GM23338 (cell line): ENCODE results near the gene HBS1L. TPM values are rescaled to one million over a fixed set of nuclear protein-coding genes. Genes with fewer than 3 reads are reported as not detected.

Source experiments
- ATAC-seq: fragments of 200-7000 bp; cut with Tn5 transposase; 3 replicates; pipeline ENCODE4 v1.9.1; 2020
- DNase-seq: peaks from one replicate; pipeline ENCODE4 v3.0.0-alpha.2; 2015; ENCODE audit warnings: low spot score
- H2AFZ ChIP-seq: fragments of 200-600 bp; sonication (generic); 2 replicates; pipeline ENCODE4 v1.8.0; 2016; ENCODE audit warnings: antibody characterized with exemption, mild to moderate bottlenecking, moderate library complexity
- H3F3A ChIP-seq: fragments of 200-600 bp; sonication (generic); replicated peaks from 2 replicates; pipeline ENCODE4 v1.8.0; 2017; ENCODE audit warnings: antibody characterized with exemption, mixed run types, low read depth
- H3K27ac ChIP-seq: fragments of 200-600 bp; sonication (generic); 2 replicates; pipeline ENCODE4 v1.6.1; 2016; ENCODE audit warnings: low read depth
- H3K27me3 ChIP-seq: fragments of 200-600 bp; sonication (generic); 2 replicates; pipeline ENCODE4 v1.8.0; 2016; ENCODE audit warnings: mild to moderate bottlenecking, mixed run types, moderate library complexity; ENCODE audit not compliant: insufficient read depth
- H3K36me3 ChIP-seq: fragments of 200-600 bp; sonication (generic); 2 replicates; pipeline ENCODE4 v1.8.0; 2016; ENCODE audit warnings: mild to moderate bottlenecking; ENCODE audit not compliant: insufficient read depth
- H3K4me1 ChIP-seq: fragments of 200-600 bp; sonication (generic); 2 replicates; pipeline ENCODE4 v1.8.0; 2016; ENCODE audit warnings: mild to moderate bottlenecking, moderate library complexity; ENCODE audit not compliant: insufficient read depth
- H3K4me2 ChIP-seq: fragments of 200-600 bp; sonication (generic); 2 replicates; pipeline ENCODE4 v1.7.1; 2017; ENCODE audit warnings: mixed run types
- H3K4me3 ChIP-seq: fragments of 200-600 bp; sonication (generic); 2 replicates; pipeline ENCODE4 v1.6.1; 2016; ENCODE audit warnings: mixed run types
- H3K79me2 ChIP-seq: fragments of 200-600 bp; sonication (generic); replicated peaks from 2 replicates; pipeline ENCODE4 v1.8.0; 2017; ENCODE audit warnings: mild to moderate bottlenecking; ENCODE audit not compliant: insufficient read depth
- H3K9me2 ChIP-seq: fragments of 200-600 bp; sonication (generic); 2 replicates; pipeline ENCODE4 v1.8.0; 2017; ENCODE audit not compliant: insufficient read depth
- H4K20me1 ChIP-seq: fragments of 200-600 bp; sonication (generic); replicated peaks from 2 replicates; pipeline ENCODE4 v1.8.0; 2017; ENCODE audit warnings: mild to moderate bottlenecking; ENCODE audit not compliant: insufficient read depth
- H3K27ac Mint-ChIP-seq: 2 replicates; pipeline ENCODE4 v1.8.0; 2020; ENCODE audit warnings: inconsistent platforms, mild to moderate bottlenecking, moderate library complexity, mixed read lengths
- H3K27me3 Mint-ChIP-seq: 3 replicates; pipeline ENCODE4 v1.8.0; 2022; ENCODE audit warnings: low read depth, mild to moderate bottlenecking, moderate library complexity, mixed read lengths, inconsistent platforms; ENCODE audit not compliant: insufficient read depth, poor library complexity
- H3K36me3 Mint-ChIP-seq: 3 replicates; pipeline ENCODE4 v1.8.0; 2021; ENCODE audit warnings: low read depth, mild to moderate bottlenecking, inconsistent platforms, moderate library complexity, mixed read lengths
- H3K4me1 Mint-ChIP-seq: 3 replicates; pipeline ENCODE4 v1.8.0; 2020; ENCODE audit warnings: mild to moderate bottlenecking, inconsistent platforms, mixed read lengths
- H3K4me3 Mint-ChIP-seq: 3 replicates; pipeline ENCODE4 v1.8.0; 2021; ENCODE audit warnings: moderate library complexity, mild to moderate bottlenecking, inconsistent platforms, mixed read lengths
- H3K9me3 Mint-ChIP-seq: 3 replicates; pipeline ENCODE4 v1.8.0; 2020; ENCODE audit warnings: moderate library complexity, mild to moderate bottlenecking, inconsistent platforms, mixed read lengths
- CREB1 ChIP-seq: fragments of 250-450 bp; sonication (Bioruptor Pico); IDR thresholded peaks from 2 replicates; pipeline ENCODE4 v1.5.0; 2020; ENCODE audit warnings: low read depth, mild to moderate bottlenecking, moderate library complexity
- CTCF ChIP-seq, 2 experiments: fragments of 200-600 bp in 1 of 2; sonication (generic) in 1 of 2; conservative IDR thresholded peaks; 2 replicates each; pipeline versions ENCODE4 v1.5.1 to v1.6.1; 2016 to 2017; ENCODE audit warnings: antibody characterized with exemption in 2 of 2, low read depth in 2 of 2, mild to moderate bottlenecking in 2 of 2, moderate library complexity in 1 of 2
- EZH2 ChIP-seq: fragments of 200-600 bp; sonication (generic); IDR thresholded peaks from one replicate; pipeline ENCODE4 v1.8.0; 2017; ENCODE audit warnings: antibody characterized with exemption, mild to moderate bottlenecking, low read depth; ENCODE audit not compliant: unreplicated experiment
- EZH2phosphoT487 ChIP-seq: fragments of 200-600 bp; sonication (generic); IDR thresholded peaks from one replicate; pipeline ENCODE4 v1.8.1; 2018; ENCODE audit warnings: antibody characterized with exemption; ENCODE audit not compliant: unreplicated experiment
- JUNB ChIP-seq: IDR thresholded peaks from one replicate; pipeline ENCODE4 v1.6.1; 2016; ENCODE audit warnings: antibody characterized with exemption; ENCODE audit not compliant: unreplicated experiment
- NANOG ChIP-seq: IDR thresholded peaks from 2 replicates; pipeline ENCODE4 v1.6.1; 2016; ENCODE audit warnings: antibody characterized with exemption, borderline replicate concordance
- STAT1 ChIP-seq: IDR thresholded peaks from one replicate; pipeline ENCODE4 v1.6.1; 2016; ENCODE audit warnings: antibody characterized with exemption; ENCODE audit not compliant: unreplicated experiment
- ZNF114 ChIP-seq: fragments of 250-450 bp; sonication (Bioruptor Pico); IDR thresholded peaks from 2 replicates; pipeline ENCODE4 v1.5.0; 2020; ENCODE audit warnings: mild to moderate bottlenecking, moderate library complexity
- ZNF462 ChIP-seq: fragments of 250-450 bp; sonication (Bioruptor Pico); IDR thresholded peaks from 2 replicates; pipeline ENCODE4 v1.5.0; 2020; ENCODE audit warnings: mild to moderate bottlenecking, moderate library complexity
- polyA plus RNA-seq: library from polyadenylated mRNA; unstranded; fragments of >200 nt; fragmentation: Nextera tagmentation; extraction: Ambion mirVana; gene quantifications from 2 replicates; pipeline ENCODE4 v1.2.1, GENCODE V29; 2016
- total RNA-seq: library from RNA; depleted of rRNA; stranded (reverse); fragments of >200 nt; shearing (Covaris generic); gene quantifications from 2 replicates; pipeline ENCODE4 v1.2.3, GENCODE V29; 2014
- TF ChIP-seq, protein P1 (sequence below): IDR thresholded peaks from one replicate; pipeline ENCODE4 v1.6.1; 2018; ENCODE audit warnings: antibody characterized with exemption; ENCODE audit not compliant: unreplicated experiment
- TF ChIP-seq, protein P2 (sequence below): IDR thresholded peaks from 2 replicates; pipeline ENCODE4 v1.6.1; 2016; ENCODE audit warnings: antibody characterized with exemption

HBS1L gene
- total and polyA plus RNA-seq, 2 experiments from 2014 or later, result 59.9 to 94.1 TPM

DNA sequence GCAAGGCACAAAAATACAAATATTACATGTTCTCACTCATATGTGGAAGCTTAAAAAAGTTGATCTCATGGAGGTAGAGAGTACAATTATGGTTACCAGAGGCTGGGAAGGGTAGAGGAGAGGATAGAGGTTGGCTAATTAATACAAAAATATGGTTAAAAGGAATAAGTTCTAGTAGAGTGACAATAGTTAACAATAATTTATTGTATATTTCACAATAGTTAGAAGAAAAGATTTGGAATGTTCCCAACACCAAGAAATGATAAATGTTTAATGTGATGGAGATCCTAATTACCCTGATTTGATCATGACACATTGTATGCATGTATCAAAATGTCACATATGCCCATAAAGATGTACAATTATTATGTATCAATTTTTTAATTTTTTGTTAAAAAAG is 106.5 kb downstream of the HBS1L start:
- no peaks in the 10 kb centered on the region for H3K9me3 Mint-ChIP-seq

More for the DNA sequence above, 106.5 kb downstream of the HBS1L start:
- Histone ChIP-seq H3F3A (no peaks in the 10 kb centered on the region), H3K79me2 (no peaks in the 10 kb centered on the region), H3K4me3 (no peak overlapping the region), H4K20me1 (no peaks in the 10 kb centered on the region), H3K4me2 (no peak overlapping the region), H2AFZ (no peak overlapping the region), H3K9me2 (no peaks in the 10 kb centered on the region), H3K27ac (no peak overlapping the region), H3K36me3 (no peaks in the 10 kb centered on the region), H3K4me1 (no peaks in the 10 kb centered on the region), H3K27me3 (no peaks in the 10 kb centered on the region)
- Mint-ChIP-seq H3K27ac (no peak overlapping the region), H3K4me3 (no peak overlapping the region), H3K27me3 (no peaks in the 10 kb centered on the region), H3K36me3 (no peaks in the 10 kb centered on the region), H3K4me1 (no peaks in the 10 kb centered on the region; the same call in 1 of the 3 replicates)
- TF ChIP-seq EZH2phosphoT487, result no peak
- no peak for TF ChIP-seq ZNF462
- TF ChIP-seq ZNF114, result no peak
- TF ChIP-seq CREB1, result no peak
- TF ChIP-seq STAT1, result no peak
- TF ChIP-seq, protein P1, sequence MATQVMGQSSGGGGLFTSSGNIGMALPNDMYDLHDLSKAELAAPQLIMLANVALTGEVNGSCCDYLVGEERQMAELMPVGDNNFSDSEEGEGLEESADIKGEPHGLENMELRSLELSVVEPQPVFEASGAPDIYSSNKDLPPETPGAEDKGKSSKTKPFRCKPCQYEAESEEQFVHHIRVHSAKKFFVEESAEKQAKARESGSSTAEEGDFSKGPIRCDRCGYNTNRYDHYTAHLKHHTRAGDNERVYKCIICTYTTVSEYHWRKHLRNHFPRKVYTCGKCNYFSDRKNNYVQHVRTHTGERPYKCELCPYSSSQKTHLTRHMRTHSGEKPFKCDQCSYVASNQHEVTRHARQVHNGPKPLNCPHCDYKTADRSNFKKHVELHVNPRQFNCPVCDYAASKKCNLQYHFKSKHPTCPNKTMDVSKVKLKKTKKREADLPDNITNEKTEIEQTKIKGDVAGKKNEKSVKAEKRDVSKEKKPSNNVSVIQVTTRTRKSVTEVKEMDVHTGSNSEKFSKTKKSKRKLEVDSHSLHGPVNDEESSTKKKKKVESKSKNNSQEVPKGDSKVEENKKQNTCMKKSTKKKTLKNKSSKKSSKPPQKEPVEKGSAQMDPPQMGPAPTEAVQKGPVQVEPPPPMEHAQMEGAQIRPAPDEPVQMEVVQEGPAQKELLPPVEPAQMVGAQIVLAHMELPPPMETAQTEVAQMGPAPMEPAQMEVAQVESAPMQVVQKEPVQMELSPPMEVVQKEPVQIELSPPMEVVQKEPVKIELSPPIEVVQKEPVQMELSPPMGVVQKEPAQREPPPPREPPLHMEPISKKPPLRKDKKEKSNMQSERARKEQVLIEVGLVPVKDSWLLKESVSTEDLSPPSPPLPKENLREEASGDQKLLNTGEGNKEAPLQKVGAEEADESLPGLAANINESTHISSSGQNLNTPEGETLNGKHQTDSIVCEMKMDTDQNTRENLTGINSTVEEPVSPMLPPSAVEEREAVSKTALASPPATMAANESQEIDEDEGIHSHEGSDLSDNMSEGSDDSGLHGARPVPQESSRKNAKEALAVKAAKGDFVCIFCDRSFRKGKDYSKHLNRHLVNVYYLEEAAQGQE, result no peak
- no peak for TF ChIP-seq CTCF (conservative IDR thresholded peaks at IDR 0.05; ENCODE audit: low read depth in 2 of 2)
- TF ChIP-seq, protein P2, sequence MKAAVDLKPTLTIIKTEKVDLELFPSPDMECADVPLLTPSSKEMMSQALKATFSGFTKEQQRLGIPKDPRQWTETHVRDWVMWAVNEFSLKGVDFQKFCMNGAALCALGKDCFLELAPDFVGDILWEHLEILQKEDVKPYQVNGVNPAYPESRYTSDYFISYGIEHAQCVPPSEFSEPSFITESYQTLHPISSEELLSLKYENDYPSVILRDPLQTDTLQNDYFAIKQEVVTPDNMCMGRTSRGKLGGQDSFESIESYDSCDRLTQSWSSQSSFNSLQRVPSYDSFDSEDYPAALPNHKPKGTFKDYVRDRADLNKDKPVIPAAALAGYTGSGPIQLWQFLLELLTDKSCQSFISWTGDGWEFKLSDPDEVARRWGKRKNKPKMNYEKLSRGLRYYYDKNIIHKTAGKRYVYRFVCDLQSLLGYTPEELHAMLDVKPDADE, result no peak
- TF ChIP-seq EZH2, result no peak
- TF ChIP-seq JUNB, result no peak
- no peak for TF ChIP-seq NANOG
- no peak for ATAC-seq
- DNase-seq, result no peak
